Measurements from ENCODE around the gene KLHL25. TPM values are rescaled to one million over a fixed set of nuclear protein-coding genes. Genes with fewer than 3 reads are reported as not detected.

The KLHL25 gene
- total and polyA plus RNA-seq, 2 of the 13 experiments (the other 11 are each of a cell fraction or from before 2014, with no cell fraction given), result 3.7 to 8.2 TPM

DNA sequence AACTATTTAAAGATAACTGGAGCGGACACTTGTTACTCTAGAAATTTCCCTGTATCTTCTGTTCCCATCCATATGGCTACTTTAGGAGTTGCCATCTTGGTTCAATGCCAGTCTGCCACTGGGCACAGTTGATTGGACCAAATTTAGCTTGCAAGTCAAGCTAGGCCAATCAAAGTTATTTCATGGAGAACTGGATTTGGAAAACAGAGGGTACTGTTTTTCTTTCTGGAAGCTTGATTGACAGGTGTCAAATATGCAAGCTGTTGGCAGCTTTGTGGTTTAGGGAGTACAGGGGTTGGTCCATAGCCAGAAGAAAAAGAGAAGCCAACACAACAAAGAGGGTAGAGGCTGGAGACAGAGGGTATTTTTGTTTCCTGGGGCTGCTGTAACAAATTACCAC lies 33.4 kb upstream of the KLHL25 start:
- CTCF ChIA-PET (ENCODE audit: low intra/inter-chr PET ratio, low total read pairs), result no interaction called here
- no peak for FAIRE-seq
- BruUV-seq (replicated peaks), result no TSS peak

More for the DNA sequence above, 33.4 kb upstream of the KLHL25 start:
- WGBS (ENCODE audit: low lambda C conversion rate), result 88% methylated on average over 1 of the region's 1 CpG
- TF ChIP-seq CREM (IDR thresholded peaks at IDR 0.05), result no peak
- no peak for TF ChIP-seq CREM (CRISPR knock-in tag; IDR thresholded peaks at IDR 0.05)
- TF ChIP-seq POLR2A (IDR thresholded peaks at IDR 0.05; ENCODE audit: insufficient read depth in 1 of 2, low read depth in 2 of 2, low read length in 2 of 2), result no peak
- TF ChIP-seq ZNF280B (CRISPR knock-in tag; IDR thresholded peaks at IDR 0.05; ENCODE audit: borderline replicate concordance), result no peak
- no peak for TF ChIP-seq ZNF816 (CRISPR knock-in tag; IDR thresholded peaks at IDR 0.05; ENCODE audit: borderline replicate concordance)
- no peak for TF ChIP-seq ZNF256 (CRISPR knock-in tag; conservative IDR thresholded peaks at IDR 0.05)
- TF ChIP-seq ATRX (CRISPR knock-in tag; IDR thresholded peaks at IDR 0.05; ENCODE audit: borderline replicate concordance), result no peak
- TF ChIP-seq YEATS4 (CRISPR knock-in tag; IDR thresholded peaks at IDR 0.05; ENCODE audit: borderline replicate concordance), result no peak
- TF ChIP-seq, protein P1, sequence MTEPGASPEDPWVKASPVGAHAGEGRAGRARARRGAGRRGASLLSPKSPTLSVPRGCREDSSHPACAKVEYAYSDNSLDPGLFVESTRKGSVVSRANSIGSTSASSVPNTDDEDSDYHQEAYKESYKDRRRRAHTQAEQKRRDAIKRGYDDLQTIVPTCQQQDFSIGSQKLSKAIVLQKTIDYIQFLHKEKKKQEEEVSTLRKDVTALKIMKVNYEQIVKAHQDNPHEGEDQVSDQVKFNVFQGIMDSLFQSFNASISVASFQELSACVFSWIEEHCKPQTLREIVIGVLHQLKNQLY (CRISPR knock-in tag; IDR thresholded peaks at IDR 0.05), result no peak
- no peak for TF ChIP-seq ZNF382 (CRISPR knock-in tag; IDR thresholded peaks at IDR 0.05; ENCODE audit: borderline replicate concordance)
- TF ChIP-seq NFATC3 (CRISPR knock-in tag; IDR thresholded peaks at IDR 0.05), result no peak
- TF ChIP-seq ZNF7 (CRISPR knock-in tag; IDR thresholded peaks at IDR 0.05), result no peak
- no peak for TF ChIP-seq SIN3B (IDR thresholded peaks at IDR 0.05; ENCODE audit: low read length)
- TF ChIP-seq ZNF839 (CRISPR knock-in tag; IDR thresholded peaks at IDR 0.05; ENCODE audit: borderline replicate concordance), result no peak
- no peak for TF ChIP-seq ZNF792 (CRISPR knock-in tag; IDR thresholded peaks at IDR 0.05)
- TF ChIP-seq ZNF549 (CRISPR knock-in tag; IDR thresholded peaks at IDR 0.05), result no peak
- Histone ChIP-seq H3K9me3 (ENCODE audit: low read length) (no peaks in the 10 kb centered on the region), H3K9ac (ENCODE audit: insufficient read depth, low read depth, low read length) (no peak overlapping the region), H3K4me1 (ENCODE audit: insufficient read depth, low read length) (peaks cover 8% of the 10 kb centered on the region), H3K36me3 (replicated peaks in 1 of 2; ENCODE audit: control insufficient read depth in 1 of 2, insufficient read depth in 2 of 2, low read length in 2 of 2) (no peaks in the 10 kb centered on the region), H3K27me3 (ENCODE audit: control insufficient read depth in 1 of 2, insufficient read depth in 2 of 2, low read length in 2 of 2) (peaks cover 1 to 18% of the 10 kb centered on the region in 2 experiments; a peak in 4 of 5 replicates), H3K4me3 (replicated peaks in 1 of 3; ENCODE audit: insufficient read depth in 1 of 3, low read depth in 2 of 3, low read length in 3 of 3) (no peak overlapping the region), H3K4me2 (ENCODE audit: low read depth, low read length) (no peak overlapping the region), H3K79me2 (ENCODE audit: insufficient read depth, low read length) (no peaks in the 10 kb centered on the region), H3K27ac (ENCODE audit: extremely low read length, insufficient read depth, low read length) (no peak overlapping the region), H2AFZ (ENCODE audit: low read length) (no peak overlapping the region), H4K20me1 (ENCODE audit: insufficient read depth, low read length) (no peaks in the 10 kb centered on the region)
- DNase-seq (ENCODE audit: low spot score), result no peak
- in situ Hi-C loops (cut with HindIII; ENCODE audit: extremely low pct_ligation_motif_present, low pct_unique_long_range_greater_than_20kb), result loop anchor here (25.0 kb wide), 2 partner anchors 216 to 541 kb away; no protein-coding TSS in a partner anchor
- POLR2A ChIA-PET, result no interaction called here
- no peak for ATAC-seq
- intact Hi-C loops (cut with micrococcal nuclease; ENCODE audit: unreplicated experiment), result no loop called here

All from HepG2 (cell line).